ENCODE measurements around the gene CREBL2.

CREBL2 gene

GRCh38 chr12:12676605-12677004 lies 64.9 kb downstream of the CREBL2 start:
- no peak for DNase-seq (ENCODE audit: low read depth)

GRCh38 chr12:12681061-12681765 lies 69.5 kb downstream of the CREBL2 start:
- no peak for DNase-seq (ENCODE audit: low read depth)

GRCh38 chr12:12682284-12682683 lies 70.6 kb downstream of the CREBL2 start:
- DNase-seq (ENCODE audit: low read depth): no peak

- DNase-seq (ENCODE audit: low read depth): no peak
Observed at GRCh38 chr12:12683136-12683697, 71.5 kb downstream of the CREBL2 start.

- DNase-seq (ENCODE audit: low read depth): no peak
Observed at GRCh38 chr12:12683725-12684124, 72.0 kb downstream of the CREBL2 start.

GRCh38 chr12:12684375-12685106 lies 72.9 kb downstream of the CREBL2 start:
- no peak for DNase-seq (ENCODE audit: low read depth)

GRCh38 chr12:12685305-12685704 lies 73.6 kb downstream of the CREBL2 start:
- no peak for DNase-seq (ENCODE audit: low read depth)

GRCh38 chr12:12686472-12686871 lies 74.8 kb downstream of the CREBL2 start:
- DNase-seq (ENCODE audit: low read depth): no peak

GRCh38 chr12:12686925-12687324 lies 75.2 kb downstream of the CREBL2 start:
- DNase-seq (ENCODE audit: low read depth): no peak

GRCh38 chr12:12689647-12690300 lies 78.1 kb downstream of the CREBL2 start:
- no peak for DNase-seq (ENCODE audit: low read depth)

GRCh38 chr12:12691549-12691948 lies 79.9 kb downstream of the CREBL2 start:
- no peak for DNase-seq (ENCODE audit: low read depth)

- no peak for DNase-seq (ENCODE audit: low read depth)
Observed at GRCh38 chr12:12693111-12693671, 81.5 kb downstream of the CREBL2 start.
